Loucy (cell line): Measurements from ENCODE around the gene IMPG2.

ENCODE experiments used
- H2AFZ ChIP-seq: fragments of 200-600 bp; sonication (generic); 2 replicates; pipeline ENCODE4 v1.6.0; 2016; ENCODE audit warnings: antibody characterized with exemption, mild to moderate bottlenecking, low read length, moderate library complexity
- H3F3A ChIP-seq: fragments of 200-600 bp; 2 replicates; pipeline ENCODE4 v1.6.0; 2016; ENCODE audit warnings: antibody characterized with exemption, low read depth, mild to moderate bottlenecking
- H3K27me3 ChIP-seq: fragments of 200-600 bp; sonication (generic); 2 replicates; pipeline ENCODE4 v1.6.1; 2014; ENCODE audit warnings: low read length, mild to moderate bottlenecking; ENCODE audit not compliant: insufficient read depth, poor library complexity, severe bottlenecking
- H3K36me3 ChIP-seq: fragments of 200-600 bp; sonication (generic); 2 replicates; pipeline ENCODE4 v1.6.1; 2016; ENCODE audit warnings: low read length; ENCODE audit not compliant: insufficient read depth
- H3K4me1 ChIP-seq: fragments of 200-600 bp; sonication (generic); 2 replicates; pipeline ENCODE4 v1.5.1; 2014; ENCODE audit warnings: low read length, mild to moderate bottlenecking; ENCODE audit not compliant: insufficient read depth, poor library complexity, severe bottlenecking
- H3K4me2 ChIP-seq: fragments of 200-600 bp; sonication (generic); 2 replicates; pipeline ENCODE4 v1.6.0; 2014; ENCODE audit warnings: antibody characterized with exemption, low read length, low read depth, mild to moderate bottlenecking; ENCODE audit not compliant: poor library complexity, severe bottlenecking
- H3K4me3 ChIP-seq: fragments of 200-600 bp; sonication (generic); 2 replicates; pipeline ENCODE4 v1.5.1; 2014; ENCODE audit warnings: low read length, mild to moderate bottlenecking, mixed read lengths; ENCODE audit not compliant: poor library complexity, severe bottlenecking
- H3K79me2 ChIP-seq: fragments of 200-600 bp; sonication (generic); 2 replicates; pipeline ENCODE4 v1.6.1; 2014; ENCODE audit warnings: low read length; ENCODE audit not compliant: insufficient read depth
- H3K9ac ChIP-seq: fragments of 200-600 bp; sonication (generic); 2 replicates; pipeline ENCODE4 v1.6.0; 2014; ENCODE audit warnings: mild to moderate bottlenecking, low read depth, low read length, moderate library complexity; ENCODE audit not compliant: poor library complexity, severe bottlenecking
- H3K9me2 ChIP-seq: fragments of 200-600 bp; sonication (generic); replicated peaks from 2 replicates; pipeline ENCODE4 v1.6.1; 2016; ENCODE audit warnings: low read depth, low read length, mixed read lengths
- H3K9me3 ChIP-seq: fragments of 200-600 bp; sonication (generic); 2 replicates; pipeline ENCODE4 v1.6.1; 2014; ENCODE audit warnings: mild to moderate bottlenecking, antibody characterized with exemption, low read length, low read depth; ENCODE audit not compliant: insufficient read depth
- H4K20me1 ChIP-seq: fragments of 200-600 bp; sonication (generic); 2 replicates; pipeline ENCODE4 v1.6.0; 2014; ENCODE audit warnings: antibody characterized with exemption, low read length, mild to moderate bottlenecking; ENCODE audit not compliant: insufficient read depth, poor library complexity, severe bottlenecking
- EZH2phosphoT487 ChIP-seq: fragments of 200-600 bp; IDR thresholded peaks from 2 replicates; pipeline ENCODE4 v1.6.1; 2018; ENCODE audit warnings: antibody characterized with exemption, mild to moderate bottlenecking, moderate library complexity, borderline replicate concordance
- TF ChIP-seq, protein P1 (sequence below): fragments of 200-600 bp; sonication (generic); conservative IDR thresholded peaks from 2 replicates; pipeline ENCODE4 v1.5.1; 2014; ENCODE audit warnings: mild to moderate bottlenecking, antibody characterized with exemption, low read length

Gene IMPG2

DNA sequence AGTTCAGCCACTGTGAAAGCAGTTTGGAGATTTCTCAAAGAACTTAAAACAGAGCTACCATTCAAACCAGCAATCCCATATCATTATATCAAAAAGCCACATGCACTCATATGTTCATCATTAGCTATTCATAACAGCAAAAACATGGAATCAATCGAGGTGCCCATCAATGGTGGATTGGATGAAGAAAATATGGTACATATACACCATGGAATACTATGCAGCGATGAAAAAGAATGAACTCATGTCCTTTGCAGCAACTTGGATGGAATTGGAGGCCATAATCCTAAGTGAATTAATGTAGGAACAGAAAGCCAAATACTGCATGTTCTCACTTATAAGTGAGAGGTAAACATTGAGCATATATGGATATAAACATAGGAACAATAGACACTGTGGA is 32.1 kb downstream of the IMPG2 start:
- H3K9ac ChIP-seq, result no peak overlapping the region

DNA sequence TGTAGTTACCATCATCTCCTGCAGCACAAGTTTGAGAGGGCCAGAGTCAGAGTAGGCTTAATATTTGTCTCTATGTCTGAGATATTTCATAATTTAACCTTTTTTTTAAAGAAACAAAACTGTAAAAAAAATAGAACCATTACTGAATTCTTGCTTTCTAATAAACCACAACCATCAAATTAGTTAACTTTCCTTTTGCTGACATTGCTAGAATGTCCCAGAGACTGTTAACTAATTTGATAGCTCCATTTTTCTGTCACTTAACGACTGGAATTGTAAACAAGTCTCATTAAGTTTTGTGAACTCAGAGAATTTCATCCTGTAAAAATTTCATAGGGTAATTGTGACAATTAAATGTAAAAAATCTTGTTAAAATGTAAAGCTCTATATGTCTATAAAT is 35.6 kb downstream of the IMPG2 start:
- TF ChIP-seq, protein P1, sequence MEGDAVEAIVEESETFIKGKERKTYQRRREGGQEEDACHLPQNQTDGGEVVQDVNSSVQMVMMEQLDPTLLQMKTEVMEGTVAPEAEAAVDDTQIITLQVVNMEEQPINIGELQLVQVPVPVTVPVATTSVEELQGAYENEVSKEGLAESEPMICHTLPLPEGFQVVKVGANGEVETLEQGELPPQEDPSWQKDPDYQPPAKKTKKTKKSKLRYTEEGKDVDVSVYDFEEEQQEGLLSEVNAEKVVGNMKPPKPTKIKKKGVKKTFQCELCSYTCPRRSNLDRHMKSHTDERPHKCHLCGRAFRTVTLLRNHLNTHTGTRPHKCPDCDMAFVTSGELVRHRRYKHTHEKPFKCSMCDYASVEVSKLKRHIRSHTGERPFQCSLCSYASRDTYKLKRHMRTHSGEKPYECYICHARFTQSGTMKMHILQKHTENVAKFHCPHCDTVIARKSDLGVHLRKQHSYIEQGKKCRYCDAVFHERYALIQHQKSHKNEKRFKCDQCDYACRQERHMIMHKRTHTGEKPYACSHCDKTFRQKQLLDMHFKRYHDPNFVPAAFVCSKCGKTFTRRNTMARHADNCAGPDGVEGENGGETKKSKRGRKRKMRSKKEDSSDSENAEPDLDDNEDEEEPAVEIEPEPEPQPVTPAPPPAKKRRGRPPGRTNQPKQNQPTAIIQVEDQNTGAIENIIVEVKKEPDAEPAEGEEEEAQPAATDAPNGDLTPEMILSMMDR, result no peak
- TF ChIP-seq EZH2phosphoT487, result no peak
- Histone ChIP-seq H3K4me1 (no peaks in the 10 kb centered on the region), H3K4me2 (no peak overlapping the region), H4K20me1 (no peaks in the 10 kb centered on the region), H2AFZ (no peak overlapping the region), H3K79me2 (no peaks in the 10 kb centered on the region), H3K9me3 (no peaks in the 10 kb centered on the region), H3K4me3 (no peak overlapping the region), H3K9me2 (no peaks in the 10 kb centered on the region), H3K27me3 (no peaks in the 10 kb centered on the region), H3F3A (no peaks in the 10 kb centered on the region), H3K36me3 (no peaks in the 10 kb centered on the region), H3K9ac (no peak overlapping the region)

More for the DNA sequence above, 32.1 kb downstream of the IMPG2 start:
- H2AFZ ChIP-seq, result no peak overlapping the region
- no peaks in the 10 kb centered on the region for H3K9me3 ChIP-seq
- TF ChIP-seq EZH2phosphoT487, result no peak
- TF ChIP-seq, protein P1, result no peak
- no peaks in the 10 kb centered on the region for H3K9me2 ChIP-seq
- no peaks in the 10 kb centered on the region for H3K36me3 ChIP-seq
- no peaks in the 10 kb centered on the region for H3F3A ChIP-seq
- H4K20me1 ChIP-seq, result no peaks in the 10 kb centered on the region
- no peak overlapping the region for H3K4me2 ChIP-seq
- no peaks in the 10 kb centered on the region for H3K27me3 ChIP-seq
- H3K4me1 ChIP-seq, result no peaks in the 10 kb centered on the region
- no peak overlapping the region for H3K4me3 ChIP-seq
- H3K79me2 ChIP-seq, result no peaks in the 10 kb centered on the region

GRCh38 chr3:101281521-101282030 is 38.8 kb downstream of the IMPG2 start:
- no peaks in the 10 kb centered on the region for H4K20me1 ChIP-seq
- TF ChIP-seq, protein P1, result no peak
- no peak for TF ChIP-seq EZH2phosphoT487
- H3K9ac ChIP-seq, result no peak overlapping the region
- H2AFZ ChIP-seq, result no peak overlapping the region
- H3K27me3 ChIP-seq, result no peaks in the 10 kb centered on the region
- H3K79me2 ChIP-seq, result no peaks in the 10 kb centered on the region
- no peaks in the 10 kb centered on the region for H3K9me3 ChIP-seq
- no peaks in the 10 kb centered on the region for H3K4me1 ChIP-seq
- no peaks in the 10 kb centered on the region for H3K9me2 ChIP-seq
- no peaks in the 10 kb centered on the region for H3K36me3 ChIP-seq
- no peak overlapping the region for H3K4me2 ChIP-seq
- H3K4me3 ChIP-seq, result no peak overlapping the region
- H3F3A ChIP-seq, result no peaks in the 10 kb centered on the region
